ENCODE data around the gene SCNN1A.
A peak's percentile ranks its signal among the peaks of the same experiment; 100 is the strongest.

Gene SCNN1A

DNA sequence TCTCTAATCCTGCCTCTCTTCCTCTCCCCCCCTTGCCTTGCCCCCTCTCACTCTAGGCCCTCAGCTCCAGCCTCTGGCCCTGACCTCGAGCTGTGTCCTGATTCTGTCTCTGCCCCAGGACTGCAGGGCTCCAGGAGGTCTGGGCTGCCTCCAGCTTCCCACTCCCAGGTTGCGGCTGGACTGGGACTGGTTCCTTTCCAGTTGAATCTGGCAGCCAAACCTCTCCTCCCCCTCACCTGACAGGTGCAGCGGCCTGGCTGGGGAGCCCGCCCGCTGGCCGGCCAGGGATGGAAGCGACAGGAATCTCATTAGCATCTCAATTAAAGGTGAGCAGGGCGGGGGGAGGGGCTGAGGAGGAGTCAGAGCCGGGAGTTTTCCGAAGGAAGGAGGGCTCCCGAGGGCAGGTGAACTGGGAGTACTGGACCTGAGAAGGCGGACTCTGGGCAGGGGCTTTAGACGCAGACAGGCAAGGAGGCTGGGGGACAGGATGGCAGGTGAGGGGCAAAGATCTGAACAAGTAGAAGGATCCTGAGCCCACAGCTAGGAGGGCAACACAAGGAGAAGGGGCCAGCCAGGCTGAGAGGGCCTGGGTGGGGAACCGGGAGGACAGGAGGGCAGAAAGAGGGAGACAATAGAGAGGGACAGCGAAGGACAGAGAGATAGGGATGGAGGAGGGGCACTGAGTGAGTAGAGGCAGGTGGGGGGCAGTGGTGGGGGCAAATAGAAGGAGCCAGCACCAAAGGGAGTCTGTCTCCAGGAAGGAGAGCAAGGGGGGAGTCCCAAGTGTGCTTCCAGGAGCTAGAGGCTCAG lies at the start of gene SCNN1A:
TSS of gene SCNN1A (minus strand) at position 295 of the 810 bp plus-strand sequence. CDS start 780 bp downstream, outside the sequence.
- DNase-seq, result no peak

DNA sequence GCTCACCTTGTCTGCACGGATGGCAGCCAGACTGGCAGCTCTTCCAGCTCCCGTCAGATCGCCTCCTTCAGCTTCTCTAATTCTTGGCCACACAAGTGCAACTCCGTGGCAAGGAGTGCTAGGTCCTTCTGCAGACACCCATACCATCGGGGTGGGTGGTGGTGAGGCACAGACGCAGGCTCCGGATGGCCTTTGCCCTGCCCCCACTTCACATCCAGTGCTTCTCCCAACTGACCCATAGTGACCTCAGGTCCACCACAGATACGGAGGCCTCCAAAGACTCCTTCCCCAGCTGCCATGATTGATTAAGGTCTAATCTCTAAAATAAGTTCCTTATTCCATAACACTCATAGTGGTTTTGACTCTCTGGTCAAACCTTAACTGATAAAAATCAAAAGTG lies 49.5 kb upstream of the SCNN1A start:
- no peak for DNase-seq

- no peak for DNase-seq
These were observed 48.6 kb upstream of the SCNN1A start for GRCh38 chr12:6424008-6424347.

DNA sequence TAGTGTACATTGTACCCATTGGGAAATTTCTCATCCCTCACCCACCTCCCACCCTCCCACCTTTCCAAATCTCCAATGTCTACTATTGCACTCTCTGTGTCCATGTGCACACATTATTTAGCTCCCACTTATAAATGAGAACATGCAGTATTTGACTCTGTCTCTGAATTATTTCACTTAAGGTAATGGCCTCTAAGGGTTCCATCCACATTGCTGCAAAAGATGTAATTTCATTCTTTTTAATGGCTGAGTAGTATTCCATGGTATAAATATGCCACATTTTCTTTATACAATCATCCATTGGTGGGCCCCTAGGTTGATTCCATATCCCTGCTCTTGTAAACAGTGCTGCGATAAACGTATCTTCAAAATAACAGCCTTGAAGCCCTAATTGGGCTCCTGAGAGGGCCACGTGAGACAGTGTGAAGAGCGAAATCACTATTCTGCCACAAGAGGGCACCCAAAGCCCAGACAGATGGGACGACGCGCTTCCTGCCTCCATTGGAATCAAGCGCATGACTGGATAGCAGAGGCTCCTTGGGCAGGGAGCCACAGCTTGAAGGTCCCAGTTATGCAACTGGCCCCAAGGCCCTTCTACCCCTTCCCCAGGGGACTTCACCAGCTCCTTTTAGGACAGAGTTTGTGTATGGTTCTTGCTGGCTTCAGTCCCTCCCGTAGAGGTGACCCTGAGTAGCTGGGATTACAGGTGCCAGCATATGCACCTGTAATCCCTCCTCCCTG lies 48.1 kb upstream of the SCNN1A start:
- peak; percentile 90 for DNase-seq

- no peak for DNase-seq
These were observed 45.0 kb upstream of the SCNN1A start for GRCh38 chr12:6420364-6420763.

- DNase-seq, result no peak
These were observed 43.4 kb upstream of the SCNN1A start for GRCh38 chr12:6418796-6419195.

GRCh38 chr12:6416596-6416995 lies 41.2 kb upstream of the SCNN1A start:
- DNase-seq, result no peak

DNA sequence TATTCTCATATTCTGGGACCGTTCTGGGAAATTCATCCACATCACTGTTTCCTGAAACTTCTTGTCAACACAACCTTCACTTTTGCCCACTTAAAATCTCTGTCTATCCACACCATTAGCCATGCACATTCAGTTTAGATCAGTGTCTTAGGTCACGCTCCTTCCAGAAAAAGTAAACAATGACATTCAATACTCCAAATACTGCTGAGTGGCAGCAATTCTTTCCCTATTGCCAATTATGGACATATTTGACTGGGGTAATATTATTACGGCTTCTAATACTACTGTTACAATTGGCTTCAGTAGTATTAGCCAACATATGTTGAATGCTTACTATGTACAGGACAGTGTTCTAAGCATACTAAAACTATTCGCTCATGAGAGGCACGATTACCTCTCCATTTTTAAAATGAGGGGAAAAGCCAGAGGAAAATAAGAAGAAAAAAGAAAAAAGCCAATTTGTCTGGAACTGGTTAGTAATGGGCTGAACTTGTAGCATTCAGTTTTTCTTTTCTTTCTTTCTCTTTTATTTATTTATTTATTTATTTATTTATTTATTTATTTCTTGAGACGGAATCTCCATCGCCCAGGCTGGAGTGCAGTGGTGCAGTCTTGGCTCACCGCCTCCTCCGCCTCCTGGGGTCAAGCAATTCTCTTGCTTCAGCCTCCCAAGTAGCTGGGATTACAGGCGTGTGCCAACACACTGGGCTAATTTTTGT lies 32.0 kb upstream of the SCNN1A start:
- DNase-seq, result no peak

- no peak for DNase-seq
These were observed 30.6 kb upstream of the SCNN1A start for GRCh38 chr12:6405963-6406362.

GRCh38 chr12:6404390-6404789 lies 29.0 kb upstream of the SCNN1A start:
- no peak for DNase-seq

DNA sequence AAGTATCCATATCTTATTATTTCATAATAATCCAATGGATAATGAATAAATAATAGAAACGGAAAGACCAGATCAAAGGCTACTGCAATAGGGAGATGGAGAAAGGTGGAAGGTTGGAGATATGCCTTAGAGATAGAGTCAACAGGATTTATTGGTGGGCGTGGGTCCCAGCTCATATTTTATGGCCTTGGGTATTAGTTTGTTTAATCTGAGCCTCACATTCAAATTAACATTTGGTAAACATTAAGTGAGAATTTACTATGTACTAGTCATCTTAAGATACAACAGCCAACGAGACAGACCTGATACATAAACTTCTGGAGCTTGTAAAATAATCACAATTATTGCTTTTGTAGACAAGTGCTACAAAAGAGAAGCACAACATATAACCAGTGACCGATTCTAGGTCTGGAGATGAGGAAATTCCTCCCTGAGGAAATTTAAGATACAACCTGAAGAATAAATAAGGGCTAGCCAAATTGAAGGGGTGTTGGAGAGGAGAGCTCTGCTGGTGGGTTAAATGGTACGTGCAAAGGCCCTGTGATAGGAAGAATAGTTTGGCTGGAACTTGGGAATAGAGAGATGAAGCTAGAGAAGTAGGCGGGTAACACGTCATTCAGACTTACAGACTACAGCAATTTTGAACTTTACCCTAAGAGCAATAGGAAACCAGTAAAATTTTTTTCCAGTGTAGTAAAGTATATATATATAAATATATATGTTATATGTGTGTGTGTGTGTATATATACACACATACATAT lies 24.7 kb upstream of the SCNN1A start:
- no peak for DNase-seq

GRCh38 chr12:6396031-6396430 lies 20.7 kb upstream of the SCNN1A start:
- DNase-seq, result no peak

- no peak for DNase-seq
These were observed 19.0 kb upstream of the SCNN1A start for GRCh38 chr12:6394398-6394797.

- no peak for DNase-seq
These were observed 17.7 kb upstream of the SCNN1A start for GRCh38 chr12:6393109-6393508.

GRCh38 chr12:6392504-6392903 lies 17.1 kb upstream of the SCNN1A start:
- no peak for DNase-seq

DNA sequence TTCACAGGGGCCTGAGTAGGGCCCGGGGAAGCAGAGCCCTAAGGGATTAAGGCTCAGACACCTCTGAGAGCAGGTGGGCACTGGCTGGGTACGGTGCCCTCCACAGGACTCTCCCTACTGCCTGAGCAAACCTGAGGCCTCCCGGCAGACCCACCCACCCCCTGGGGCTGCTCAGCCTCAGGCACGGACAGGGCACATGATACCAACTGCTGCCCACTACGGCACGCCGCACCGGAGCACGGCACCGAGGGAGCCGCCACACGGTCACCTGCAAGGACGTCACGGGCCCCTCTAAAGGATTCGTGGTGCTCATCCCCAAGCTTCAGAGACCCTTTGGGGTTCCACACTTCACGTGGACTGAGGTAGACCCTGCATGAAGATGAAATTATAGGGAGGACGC lies 15.7 kb upstream of the SCNN1A start:
- DNase-seq, result no peak

DNA sequence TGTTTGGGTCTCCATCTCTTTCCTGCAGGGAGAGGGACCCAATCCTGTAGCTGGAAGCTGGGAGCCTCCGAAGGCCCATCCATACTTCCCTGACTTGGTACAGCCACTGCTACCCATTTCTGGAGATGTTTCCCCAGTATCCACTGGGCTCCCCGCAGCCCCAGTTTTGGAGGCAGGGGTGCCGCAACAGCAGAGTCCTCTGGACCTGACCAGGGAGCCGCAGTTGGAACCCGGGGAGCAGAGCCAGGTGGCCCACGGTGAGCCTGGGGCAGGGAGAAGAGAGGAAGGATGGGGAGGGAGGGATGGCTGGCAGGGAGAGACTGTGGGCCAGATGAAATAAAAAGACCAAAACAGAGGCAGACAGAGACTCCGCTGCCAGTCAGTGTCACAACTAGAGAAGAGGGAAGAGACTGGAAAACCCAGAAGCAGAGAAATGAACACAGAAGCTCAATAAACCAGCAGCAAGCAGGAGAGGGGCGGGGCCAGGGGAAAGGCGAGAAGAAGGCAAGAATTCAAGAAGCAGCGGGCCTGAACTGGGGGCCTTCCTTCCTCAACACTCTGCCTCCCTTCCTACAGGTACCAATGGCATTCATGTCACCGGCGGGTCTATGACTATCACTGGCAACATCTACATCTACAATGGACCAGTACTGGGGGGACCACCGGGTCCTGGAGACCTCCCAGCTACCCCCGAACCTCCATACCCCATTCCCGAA lies 14.9 kb upstream of the SCNN1A start:
- DNase-seq, result no peak

DNA sequence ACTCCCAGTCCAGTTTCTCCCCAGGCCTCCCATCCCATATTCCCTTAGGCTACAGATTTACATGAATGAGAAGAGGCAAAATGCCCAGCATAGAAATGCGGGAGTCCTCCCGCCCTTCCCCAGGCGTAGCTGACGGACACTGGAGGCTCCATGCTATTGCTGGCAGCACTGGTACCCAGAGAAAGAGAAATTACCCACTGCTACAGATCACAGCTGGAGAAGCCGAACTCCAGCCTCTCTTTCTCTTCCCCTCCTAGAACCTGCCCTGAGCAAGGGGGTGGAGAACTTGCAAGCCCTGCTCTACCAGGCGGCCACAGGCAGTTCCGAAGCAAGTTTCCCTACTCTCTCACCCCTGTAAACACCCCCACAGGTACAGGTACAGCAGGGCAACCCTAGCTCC lies 12.2 kb upstream of the SCNN1A start:
- no peak for DNase-seq

DNA sequence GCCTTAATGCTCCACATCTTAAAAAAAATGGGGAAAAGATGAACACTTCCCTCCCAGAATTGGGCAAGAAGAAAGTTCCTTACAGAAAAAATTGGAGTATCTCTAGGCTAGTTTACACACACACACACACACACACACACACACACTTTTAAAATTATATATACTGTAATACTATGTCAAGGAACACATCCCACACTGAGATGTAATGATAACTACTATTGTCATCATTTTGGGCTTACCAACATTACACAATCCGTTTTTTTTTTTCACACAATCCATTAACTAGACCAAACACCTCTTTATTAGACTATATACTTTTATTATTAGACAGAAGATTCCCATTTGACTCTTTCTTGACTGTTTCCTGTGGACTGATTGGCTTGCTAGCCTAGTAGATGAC lies 11.1 kb upstream of the SCNN1A start:
- no peak for DNase-seq

GRCh38 chr12:6386038-6386437 lies 10.7 kb upstream of the SCNN1A start:
- DNase-seq, result no peak

- no peak for DNase-seq
These were observed 9.4 kb upstream of the SCNN1A start for GRCh38 chr12:6384499-6385436.
